ENCODE data around the gene PUS1.
"Not testable (repeated sequence)": the region's sequence is repeated elsewhere in the genome, so short reads cannot be mapped to it uniquely, and the experiment has no call there.

PUS1 gene

DNA sequence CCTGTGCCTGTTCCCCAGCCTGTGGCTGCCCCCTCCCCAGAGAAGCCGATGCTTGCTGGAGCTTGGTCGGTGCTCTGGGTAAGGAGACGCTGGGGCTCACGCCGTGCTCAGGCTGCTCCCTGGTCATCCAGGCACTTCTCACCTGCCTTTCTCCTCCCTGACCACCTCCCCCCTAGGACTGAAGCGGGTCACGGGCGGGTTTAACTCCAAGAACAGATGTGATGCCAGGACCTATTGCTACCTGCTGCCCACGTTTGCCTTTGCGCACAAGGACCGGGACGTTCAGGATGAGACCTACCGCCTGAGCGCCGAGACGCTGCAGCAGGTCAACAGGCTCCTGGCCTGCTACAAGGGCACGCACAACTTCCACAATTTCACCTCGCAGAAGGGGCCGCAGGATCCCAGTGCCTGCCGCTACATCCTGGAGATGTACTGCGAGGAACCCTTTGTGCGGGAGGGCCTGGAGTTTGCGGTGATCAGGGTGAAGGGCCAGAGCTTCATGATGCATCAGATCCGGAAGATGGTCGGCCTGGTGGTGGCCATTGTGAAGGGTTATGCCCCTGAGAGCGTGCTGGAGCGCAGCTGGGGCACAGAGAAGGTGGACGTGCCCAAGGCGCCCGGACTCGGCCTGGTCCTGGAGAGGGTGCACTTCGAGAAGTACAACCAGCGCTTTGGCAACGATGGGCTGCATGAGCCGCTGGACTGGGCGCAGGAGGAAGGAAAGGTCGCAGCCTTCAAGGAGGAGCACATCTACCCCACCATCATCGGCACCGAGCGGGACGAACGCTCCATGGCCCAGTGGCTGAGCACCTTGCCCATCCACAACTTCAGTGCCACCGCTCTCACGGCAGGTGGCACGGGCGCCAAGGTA lies 12.3 kb downstream of the PUS1 start:
- no peak for DNase-seq

DNA sequence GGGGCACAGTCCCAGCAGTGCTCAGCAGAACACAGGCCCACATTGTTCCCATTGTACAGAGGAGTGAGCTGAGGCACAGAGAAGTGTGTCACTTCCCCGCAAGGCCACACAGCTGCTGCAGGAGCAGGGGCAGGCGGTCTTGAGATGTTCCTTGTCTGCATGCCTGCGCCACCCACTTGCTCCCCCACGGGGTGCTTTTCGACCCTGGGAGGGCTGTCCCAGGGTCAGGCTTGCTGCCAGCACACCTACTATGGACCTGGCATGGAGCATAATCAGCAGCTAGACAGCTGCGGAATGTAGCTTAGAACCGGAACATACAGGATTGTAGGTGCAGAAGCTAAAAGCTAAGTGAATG lies 12.9 kb downstream of the PUS1 start:
- DNase-seq: no peak

GRCh38 chr12:131942671-131943070 lies 13.6 kb downstream of the PUS1 start:
- no peak for DNase-seq

DNA sequence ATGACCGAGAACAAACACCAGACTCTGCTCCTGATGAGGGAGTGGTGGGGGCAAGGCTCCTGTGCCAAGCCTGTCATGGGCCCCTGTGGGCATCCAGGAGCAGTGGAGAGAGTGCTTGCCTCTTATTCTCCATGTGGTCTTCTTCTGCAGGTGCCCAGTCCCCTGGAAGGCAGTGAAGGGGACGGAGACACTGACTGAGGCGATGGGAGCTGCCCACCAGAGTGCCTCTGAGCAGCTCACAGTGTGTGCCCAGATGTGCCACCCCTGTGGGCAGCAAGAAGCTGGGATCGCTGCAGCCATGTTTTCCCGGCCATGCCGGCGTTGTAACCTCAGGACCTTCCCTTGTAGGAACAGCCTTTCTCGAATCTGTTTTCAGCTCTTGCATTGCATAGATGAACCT lies 14.3 kb downstream of the PUS1 start:
- no peak for DNase-seq

GRCh38 chr12:131943876-131944275 lies 14.8 kb downstream of the PUS1 start:
- no peak for DNase-seq

DNA sequence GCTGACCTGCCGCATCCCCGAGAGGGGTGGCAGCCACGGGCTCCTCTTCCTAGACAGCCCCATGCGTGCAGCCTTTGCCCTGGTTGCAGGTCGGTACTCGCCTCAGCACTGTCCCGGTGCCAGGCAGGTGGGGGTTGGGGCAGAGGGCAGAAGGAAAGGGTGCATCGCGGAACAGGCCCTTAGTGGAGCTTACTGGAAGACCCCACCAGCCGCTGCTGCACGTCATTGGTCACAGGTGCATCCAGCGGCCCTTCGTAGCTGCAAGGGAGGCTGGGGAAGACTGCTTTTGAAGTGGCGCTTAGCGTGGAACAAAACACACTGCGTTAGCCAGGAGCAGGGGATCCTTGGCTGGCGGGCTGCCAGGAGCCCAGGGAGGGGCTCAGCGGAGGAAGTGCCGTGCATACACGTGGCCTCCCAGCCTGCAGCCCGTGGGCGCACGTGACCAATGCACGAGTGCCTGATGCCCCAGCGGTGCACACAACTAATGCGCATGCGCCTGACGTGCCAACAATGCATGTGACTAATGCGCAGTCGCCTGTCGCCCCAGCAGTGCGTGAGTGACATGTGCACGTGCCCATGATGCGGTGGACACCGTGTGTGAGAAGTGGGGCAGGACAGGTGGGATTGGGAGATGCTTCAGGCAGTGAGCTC lies 15.7 kb downstream of the PUS1 start:
- no peak for DNase-seq

- DNase-seq: no peak
Measured at GRCh38 chr12:131946757-131947156, 17.7 kb downstream of the PUS1 start.

DNA sequence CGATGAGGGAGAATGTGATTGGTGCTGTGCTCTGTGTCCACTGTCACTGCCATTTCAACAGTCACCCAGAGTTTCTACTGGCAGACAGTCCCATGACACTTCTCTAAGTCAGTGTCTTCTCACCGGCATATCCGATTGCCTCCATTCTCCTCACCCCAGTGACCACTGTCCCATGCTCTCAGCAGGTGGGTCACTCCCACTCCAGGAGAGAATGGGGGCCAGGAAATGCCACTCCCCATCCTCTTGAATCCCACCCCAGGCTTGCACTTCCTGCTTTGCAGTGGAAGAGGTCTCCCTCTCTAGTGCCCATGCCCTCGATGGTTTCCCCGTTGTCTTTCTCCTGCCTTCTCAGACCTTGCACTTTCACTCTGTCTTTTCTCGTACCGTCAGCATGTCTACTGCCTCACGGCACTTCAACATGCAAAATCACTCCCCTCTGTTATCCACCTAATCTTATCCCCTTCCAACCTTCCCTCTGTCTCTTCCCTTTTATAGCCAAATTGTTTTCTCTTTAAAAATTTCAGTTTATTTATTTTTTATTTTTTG lies 18.5 kb downstream of the PUS1 start:
- DNase-seq: no peak

- no peak for DNase-seq
Measured at GRCh38 chr12:131948166-131948712, 19.2 kb downstream of the PUS1 start.

DNA sequence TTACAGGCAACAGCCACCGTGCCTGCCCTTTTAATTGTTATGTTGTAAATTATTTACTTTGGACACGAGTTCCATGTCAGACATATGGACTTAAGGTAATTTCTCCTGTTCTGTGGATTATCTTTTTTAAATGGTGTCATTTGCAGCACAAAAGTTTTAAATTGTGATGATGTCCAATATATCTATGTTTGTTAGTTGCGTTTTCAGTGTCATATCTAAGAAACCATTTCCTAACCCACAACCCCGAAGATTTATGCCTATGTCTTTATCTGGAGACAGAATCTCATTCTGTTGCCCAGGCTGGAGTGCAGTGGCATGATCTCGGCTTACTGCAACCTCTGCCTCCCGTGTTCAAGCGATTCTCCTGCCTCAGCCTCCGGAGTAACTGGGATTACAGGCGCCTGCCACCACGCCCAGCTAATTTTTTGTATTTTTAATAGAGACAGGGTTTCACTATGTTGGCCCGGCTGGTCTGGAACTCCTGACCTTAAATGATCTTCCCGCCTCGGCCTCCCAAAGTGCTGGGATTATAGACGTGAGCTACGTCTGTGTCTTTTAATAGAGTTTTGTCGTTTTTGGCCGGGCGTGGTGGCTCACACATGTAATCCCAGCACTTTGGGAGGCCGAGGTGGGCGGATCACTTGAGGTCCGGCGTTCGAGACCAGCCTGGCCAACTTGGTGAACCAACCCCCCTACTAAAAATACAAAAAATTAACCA lies 19.8 kb downstream of the PUS1 start:
- DNase-seq: not testable (repeated sequence)

DNA sequence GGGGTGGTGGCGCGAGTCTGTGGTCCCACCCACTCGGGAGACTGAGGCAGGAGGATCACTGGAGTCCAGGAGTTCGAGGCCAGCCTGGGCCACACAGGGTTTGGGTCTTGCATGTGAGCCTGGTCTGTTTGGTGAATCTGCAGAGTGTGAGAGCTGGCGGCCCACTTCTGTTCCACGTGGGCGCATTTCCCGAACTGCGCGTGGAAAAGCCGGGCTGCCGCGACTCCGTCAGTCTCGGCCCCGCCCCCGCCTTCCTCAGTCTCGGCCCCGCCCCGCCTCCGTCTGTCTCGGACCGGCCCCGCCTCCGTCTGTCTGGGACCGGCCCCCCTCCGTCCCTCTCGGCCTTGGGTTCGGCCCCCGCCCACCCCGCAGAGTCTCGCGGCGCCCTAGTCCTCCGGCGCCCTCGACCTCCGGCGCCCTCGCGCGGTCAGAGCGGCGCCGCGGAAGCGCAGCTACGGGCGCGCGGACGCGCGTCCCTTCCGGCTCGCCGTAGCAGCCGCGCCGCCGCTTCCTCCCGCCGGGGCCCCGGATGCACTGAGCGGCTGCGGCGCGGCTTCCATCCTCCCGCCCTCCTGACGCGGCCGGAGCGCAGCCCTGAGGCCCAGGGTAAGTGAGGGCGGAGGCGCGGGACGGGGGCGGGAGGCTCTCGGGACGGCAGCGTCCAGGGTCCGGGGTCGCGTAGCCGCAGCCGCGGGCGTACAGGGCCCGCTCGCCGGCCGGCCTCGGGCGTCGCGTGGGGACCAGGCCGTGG lies 20.5 kb downstream of the PUS1 start, which contains the start of gene EP400:
EP400 (plus strand) TSS at position 512 of the 751 bp plus-strand sequence. CDS start 10,678 bp downstream, outside the sequence.
- DNase-seq: peak; percentile 97

GRCh38 chr12:131950182-131950913 lies 21.3 kb downstream of the PUS1 start:
- DNase-seq: peak; percentile 44

- DNase-seq: not testable (repeated sequence)
Measured at GRCh38 chr12:131953810-131954209, 24.7 kb downstream of the PUS1 start.

DNA sequence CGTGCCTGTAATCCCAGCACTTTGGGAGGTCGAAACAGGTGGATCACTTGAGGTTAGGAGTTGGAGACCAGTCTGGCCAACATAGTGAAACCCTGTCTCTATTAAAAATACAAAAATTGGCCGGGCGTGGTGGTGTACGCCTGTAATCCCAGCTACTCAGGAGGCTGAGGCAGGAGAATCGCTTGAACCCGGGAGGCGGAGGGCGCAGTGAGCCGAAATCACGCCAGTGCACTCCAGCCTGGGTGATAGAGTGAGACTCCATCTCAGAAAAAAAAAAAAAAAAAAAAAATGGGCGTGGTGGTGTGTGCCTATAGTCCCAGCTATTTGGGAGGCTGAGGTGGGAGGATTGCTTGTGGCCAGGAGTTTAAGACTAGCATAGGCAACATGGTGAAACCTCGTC lies 25.4 kb downstream of the PUS1 start:
- DNase-seq: not testable (repeated sequence)

GRCh38 chr12:131959116-131959515 lies 30.0 kb downstream of the PUS1 start:
- no peak for DNase-seq

GRCh38 chr12:131959641-131960589 lies 30.8 kb downstream of the PUS1 start:
- DNase-seq: no peak

DNA sequence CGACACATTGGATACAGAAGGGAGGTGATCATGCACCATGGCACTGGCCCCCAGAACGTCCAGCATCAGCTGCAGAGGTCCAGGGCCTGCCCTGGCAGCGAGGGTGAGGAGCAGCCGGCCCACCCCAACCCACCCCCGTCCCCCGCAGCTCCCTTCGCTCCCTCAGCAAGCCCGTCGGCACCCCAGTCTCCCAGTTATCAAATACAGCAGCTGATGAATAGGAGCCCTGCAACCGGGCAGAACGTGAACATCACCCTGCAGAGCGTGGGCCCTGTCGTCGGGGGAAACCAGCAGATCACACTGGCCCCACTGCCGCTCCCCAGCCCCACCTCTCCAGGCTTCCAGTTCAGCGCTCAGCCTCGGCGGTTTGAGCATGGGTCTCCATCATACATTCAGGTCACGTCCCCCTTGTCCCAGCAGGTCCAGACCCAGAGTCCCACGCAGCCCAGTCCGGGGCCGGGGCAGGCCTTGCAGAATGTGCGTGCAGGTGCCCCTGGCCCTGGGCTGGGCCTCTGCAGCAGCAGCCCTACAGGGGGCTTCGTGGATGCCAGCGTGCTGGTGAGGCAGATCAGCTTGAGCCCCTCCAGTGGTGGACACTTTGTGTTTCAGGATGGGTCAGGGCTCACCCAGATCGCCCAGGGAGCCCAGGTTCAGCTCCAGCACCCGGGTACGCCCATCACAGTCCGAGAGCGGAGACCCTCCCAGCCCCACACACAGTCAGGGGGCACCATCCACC lies 31.7 kb downstream of the PUS1 start:
- not testable (repeated sequence) for DNase-seq

- DNase-seq: not testable (repeated sequence)
Measured at GRCh38 chr12:131961328-131961727, 32.3 kb downstream of the PUS1 start.

DNA sequence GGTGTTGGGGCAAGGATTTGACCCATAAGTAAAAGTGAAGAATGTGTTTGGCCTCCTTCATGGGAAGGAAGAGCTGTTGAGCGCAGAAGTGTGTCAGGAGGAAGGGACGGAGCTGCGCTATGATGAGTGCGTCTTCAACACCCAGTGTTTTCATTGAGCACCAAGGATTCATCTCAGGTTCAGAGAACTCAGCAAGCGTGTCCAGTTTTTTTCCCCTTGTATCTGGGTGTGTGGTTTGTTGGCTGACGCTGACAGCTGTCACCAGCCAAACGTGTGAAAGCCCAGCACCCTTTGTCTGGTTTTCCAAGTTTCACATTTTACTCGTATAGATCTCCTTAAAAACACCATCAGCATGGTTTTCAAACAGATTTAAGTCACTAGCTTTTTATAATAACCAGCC lies 33.0 kb downstream of the PUS1 start:
- DNase-seq: no peak

GRCh38 chr12:131963381-131963780 lies 34.3 kb downstream of the PUS1 start:
- no peak for DNase-seq
